HepG2 (cell line): Measurements from ENCODE around the gene CTBP1. TPM values are rescaled to one million over a fixed set of nuclear protein-coding genes. Genes with fewer than 3 reads are reported as not detected.

ENCODE experiments used
- AGO2 ChIP-seq: fragments of 200-400 bp; formaldehyde crosslinking; optimal IDR thresholded peaks from 2 replicates; pipeline ENCODE3; 2017; ENCODE audit warnings: mild to moderate bottlenecking, low read depth, low read length, moderate library complexity
- ARNTL ChIP-seq: sonication (generic); formaldehyde crosslinking; IDR thresholded peaks from 2 replicates; pipeline ENCODE4 v1.4.0; 2020; ENCODE audit warnings: mild to moderate bottlenecking, missing genetic modification reagents
- ELF3 ChIP-seq: IDR thresholded peaks from 2 replicates; pipeline ENCODE4 v1.6.1; 2016; ENCODE audit warnings: missing genetic modification reagents, missing compliant biosample characterization
- FOSL1 ChIP-seq: sonication (generic); formaldehyde crosslinking; IDR thresholded peaks from 2 replicates; pipeline ENCODE4 v1.9.0; 2021; ENCODE audit warnings: missing genetic modification reagents, borderline replicate concordance
- HES4 ChIP-seq: sonication (generic); formaldehyde crosslinking; IDR thresholded peaks from 2 replicates; pipeline ENCODE4 v1.9.0; 2021; ENCODE audit warnings: mild to moderate bottlenecking, missing genetic modification reagents, borderline replicate concordance
- HOXA3 ChIP-seq: sonication (generic); formaldehyde crosslinking; IDR thresholded peaks from 2 replicates; pipeline ENCODE4 v1.5.0; 2020; ENCODE audit warnings: missing genetic modification reagents
- KLF15 ChIP-seq: sonication (generic); formaldehyde crosslinking; IDR thresholded peaks from 2 replicates; pipeline ENCODE4 v1.8.1; 2023; ENCODE audit warnings: borderline replicate concordance, mild to moderate bottlenecking, inconsistent platforms, missing genetic modification reagents, mixed read lengths
- RNF2 ChIP-seq: fragments of 450-650 bp; conservative IDR thresholded peaks from 2 replicates; pipeline ENCODE4 v1.6.1; 2016; ENCODE audit warnings: low read depth
- SAFB2 ChIP-seq: sonication (generic); formaldehyde crosslinking; IDR thresholded peaks from 2 replicates; pipeline ENCODE4 v1.5.1; 2020; ENCODE audit warnings: missing genetic modification reagents, low read depth, mild to moderate bottlenecking, borderline replicate concordance
- TAF1 ChIP-seq: sonication (generic); formaldehyde crosslinking; IDR thresholded peaks from 2 replicates; pipeline ENCODE4 v1.4.0; 2020; ENCODE audit warnings: missing genetic modification reagents
- TAF15 ChIP-seq: fragments of 200-400 bp; formaldehyde crosslinking; IDR thresholded peaks from one replicate; pipeline ENCODE4 v1.6.1; 2018; ENCODE audit warnings: mild to moderate bottlenecking, low read depth, low read length; ENCODE audit not compliant: poor library complexity, severe bottlenecking
- ZNF235 ChIP-seq: sonication (generic); formaldehyde crosslinking; IDR thresholded peaks from 2 replicates; pipeline ENCODE4 v1.8.1; 2023; ENCODE audit warnings: mild to moderate bottlenecking, missing genetic modification reagents, borderline replicate concordance
- ZNF292 ChIP-seq: sonication (generic); formaldehyde crosslinking; IDR thresholded peaks from 2 replicates; pipeline ENCODE4 v1.8.1; 2022; ENCODE audit warnings: mild to moderate bottlenecking, low read depth, missing genetic modification reagents, borderline replicate concordance
- ZNF556 ChIP-seq: sonication (generic); formaldehyde crosslinking; IDR thresholded peaks from 2 replicates; pipeline ENCODE4 v1.4.0; 2020; ENCODE audit warnings: mild to moderate bottlenecking, missing genetic modification reagents, borderline replicate concordance
- ZNF816 ChIP-seq: sonication (generic); formaldehyde crosslinking; IDR thresholded peaks from 2 replicates; pipeline ENCODE4 v1.8.0; 2022; ENCODE audit warnings: missing genetic modification reagents, mild to moderate bottlenecking, borderline replicate concordance
- polyA plus RNA-seq, 8 experiments: library from polyadenylated mRNA; depleted of rRNA in 3 of 8; stranded (reverse) in 7 of 8; unstranded in 1 of 8; fragments of >200 nt; fragmentation: Illumina TruSeq in 4 of 8; extraction: Trizol in 4 of 8; gene quantifications; 2 replicates each; pipeline versions ENCODE4 v1.2.1 to v1.2.3, GENCODE V29; 2011 to 2016; ENCODE audit warnings: low read depth in 4 of 8, missing spikeins in 1 of 8, mixed read lengths in 1 of 8; ENCODE audit not compliant: insufficient read depth in 1 of 8
- total RNA-seq, 5 experiments: library from RNA; depleted of rRNA; stranded (reverse); fragments of >200 nt; fragmentation: Illumina TruSeq; extraction: Trizol; gene quantifications; 2 replicates each; pipeline ENCODE4 v1.2.3, GENCODE V29; 2016; ENCODE audit warnings: low read depth in 1 of 5
- TF ChIP-seq, protein P1 (sequence below): conservative IDR thresholded peaks from 2 replicates; pipeline ENCODE4 v1.6.1; 2018; ENCODE audit warnings: missing genetic modification reagents
- TF ChIP-seq, protein P2 (sequence below): sonication (generic); formaldehyde crosslinking; IDR thresholded peaks from 2 replicates; pipeline ENCODE4 v1.4.0; 2020; ENCODE audit warnings: missing genetic modification reagents, borderline replicate concordance
- TF ChIP-seq, protein P3 (sequence below): IDR thresholded peaks from 2 replicates; pipeline ENCODE4 v1.6.1; 2012; ENCODE audit warnings: inconsistent platforms
- TF ChIP-seq, protein P4 (sequence below): IDR thresholded peaks from 2 replicates; pipeline ENCODE4 v1.6.1; 2012; ENCODE audit warnings: low read length, improper control_type of control experiment
- TF ChIP-seq, protein P5 (sequence below): sonication (generic); formaldehyde crosslinking; IDR thresholded peaks from 2 replicates; pipeline ENCODE4 v1.5.0; 2020; ENCODE audit warnings: mild to moderate bottlenecking, missing genetic modification reagents, moderate library complexity

CTBP1 gene
- total and polyA plus RNA-seq, 2 of the 13 experiments (the other 11 are each of a cell fraction or from before 2014, with no cell fraction given) = 78.5 to 112 TPM

DNA sequence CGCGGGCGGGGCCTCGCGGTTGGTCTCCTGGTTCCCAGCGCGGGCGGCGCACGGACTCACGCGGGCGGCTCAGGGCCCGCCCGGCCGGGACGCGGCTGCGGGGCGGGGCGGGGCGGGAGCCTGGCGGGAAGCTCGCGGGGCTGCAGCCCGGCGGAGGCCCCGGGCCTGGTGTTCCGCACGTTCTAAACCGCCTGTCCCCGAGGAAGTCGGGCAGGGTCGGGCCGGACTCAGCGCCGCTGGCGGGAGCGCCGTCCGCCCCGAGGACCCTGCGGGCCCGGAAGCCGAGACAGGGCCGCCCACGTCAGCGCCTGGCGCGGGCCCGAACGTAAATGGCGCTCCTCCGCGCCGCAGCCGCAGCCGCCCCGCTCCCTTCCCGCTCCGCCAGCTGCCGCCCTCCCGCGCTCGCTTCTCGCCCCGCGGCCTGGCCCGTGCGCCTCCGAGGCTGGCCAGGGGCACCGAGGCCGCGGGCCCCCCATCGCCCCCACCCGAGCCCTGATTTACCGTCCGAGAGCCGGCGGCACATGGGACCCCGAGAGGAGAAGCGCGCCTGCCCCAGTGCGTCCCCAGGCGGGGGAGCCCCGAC, 309 bp upstream of the CTBP1 start (continued):
- peak; percentile 74 for TF ChIP-seq AGO2
- TF ChIP-seq TAF15 = no peak
- TF ChIP-seq TAF1 = no peak; the same call in none of the 2 replicates
- TF ChIP-seq, protein P1, sequence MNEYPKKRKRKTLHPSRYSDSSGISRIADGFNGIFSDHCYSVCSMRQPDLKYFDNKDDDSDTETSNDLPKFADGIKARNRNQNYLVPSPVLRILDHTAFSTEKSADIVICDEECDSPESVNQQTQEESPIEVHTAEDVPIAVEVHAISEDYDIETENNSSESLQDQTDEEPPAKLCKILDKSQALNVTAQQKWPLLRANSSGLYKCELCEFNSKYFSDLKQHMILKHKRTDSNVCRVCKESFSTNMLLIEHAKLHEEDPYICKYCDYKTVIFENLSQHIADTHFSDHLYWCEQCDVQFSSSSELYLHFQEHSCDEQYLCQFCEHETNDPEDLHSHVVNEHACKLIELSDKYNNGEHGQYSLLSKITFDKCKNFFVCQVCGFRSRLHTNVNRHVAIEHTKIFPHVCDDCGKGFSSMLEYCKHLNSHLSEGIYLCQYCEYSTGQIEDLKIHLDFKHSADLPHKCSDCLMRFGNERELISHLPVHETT = peak; percentile 44; the same call in 1 of the 2 replicates
- 0 out of 2 replicates have a peak, but pooled peaks have one; percentile 33 for TF ChIP-seq ZNF556 (CRISPR knock-in tag)
- peak; percentile 82 for TF ChIP-seq HES4
- TF ChIP-seq, protein P2, sequence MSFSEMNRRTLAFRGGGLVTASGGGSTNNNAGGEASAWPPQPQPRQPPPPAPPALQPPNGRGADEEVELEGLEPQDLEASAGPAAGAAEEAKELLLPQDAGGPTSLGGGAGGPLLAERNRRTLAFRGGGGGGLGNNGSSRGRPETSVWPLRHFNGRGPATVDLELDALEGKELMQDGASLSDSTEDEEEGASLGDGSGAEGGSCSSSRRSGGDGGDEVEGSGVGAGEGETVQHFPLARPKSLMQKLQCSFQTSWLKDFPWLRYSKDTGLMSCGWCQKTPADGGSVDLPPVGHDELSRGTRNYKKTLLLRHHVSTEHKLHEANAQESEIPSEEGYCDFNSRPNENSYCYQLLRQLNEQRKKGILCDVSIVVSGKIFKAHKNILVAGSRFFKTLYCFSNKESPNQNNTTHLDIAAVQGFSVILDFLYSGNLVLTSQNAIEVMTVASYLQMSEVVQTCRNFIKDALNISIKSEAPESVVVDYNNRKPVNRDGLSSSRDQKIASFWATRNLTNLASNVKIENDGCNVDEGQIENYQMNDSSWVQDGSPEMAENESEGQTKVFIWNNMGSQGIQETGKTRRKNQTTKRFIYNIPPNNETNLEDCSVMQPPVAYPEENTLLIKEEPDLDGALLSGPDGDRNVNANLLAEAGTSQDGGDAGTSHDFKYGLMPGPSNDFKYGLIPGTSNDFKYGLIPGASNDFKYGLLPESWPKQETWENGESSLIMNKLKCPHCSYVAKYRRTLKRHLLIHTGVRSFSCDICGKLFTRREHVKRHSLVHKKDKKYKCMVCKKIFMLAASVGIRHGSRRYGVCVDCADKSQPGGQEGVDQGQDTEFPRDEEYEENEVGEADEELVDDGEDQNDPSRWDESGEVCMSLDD = peak; percentile 22; the same call in 1 of the 2 replicates
- TF ChIP-seq ARNTL (CRISPR knock-in tag) = peak; percentile 9; the same call in 1 of the 2 replicates
- TF ChIP-seq FOSL1 (CRISPR knock-in tag) = no peak
- TF ChIP-seq, protein P3, sequence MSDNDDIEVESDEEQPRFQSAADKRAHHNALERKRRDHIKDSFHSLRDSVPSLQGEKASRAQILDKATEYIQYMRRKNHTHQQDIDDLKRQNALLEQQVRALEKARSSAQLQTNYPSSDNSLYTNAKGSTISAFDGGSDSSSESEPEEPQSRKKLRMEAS = peak; percentile 72
- TF ChIP-seq ZNF292 (CRISPR knock-in tag) = no peak
- no peak for TF ChIP-seq ELF3 (CRISPR knock-in tag)
- TF ChIP-seq, protein P4, sequence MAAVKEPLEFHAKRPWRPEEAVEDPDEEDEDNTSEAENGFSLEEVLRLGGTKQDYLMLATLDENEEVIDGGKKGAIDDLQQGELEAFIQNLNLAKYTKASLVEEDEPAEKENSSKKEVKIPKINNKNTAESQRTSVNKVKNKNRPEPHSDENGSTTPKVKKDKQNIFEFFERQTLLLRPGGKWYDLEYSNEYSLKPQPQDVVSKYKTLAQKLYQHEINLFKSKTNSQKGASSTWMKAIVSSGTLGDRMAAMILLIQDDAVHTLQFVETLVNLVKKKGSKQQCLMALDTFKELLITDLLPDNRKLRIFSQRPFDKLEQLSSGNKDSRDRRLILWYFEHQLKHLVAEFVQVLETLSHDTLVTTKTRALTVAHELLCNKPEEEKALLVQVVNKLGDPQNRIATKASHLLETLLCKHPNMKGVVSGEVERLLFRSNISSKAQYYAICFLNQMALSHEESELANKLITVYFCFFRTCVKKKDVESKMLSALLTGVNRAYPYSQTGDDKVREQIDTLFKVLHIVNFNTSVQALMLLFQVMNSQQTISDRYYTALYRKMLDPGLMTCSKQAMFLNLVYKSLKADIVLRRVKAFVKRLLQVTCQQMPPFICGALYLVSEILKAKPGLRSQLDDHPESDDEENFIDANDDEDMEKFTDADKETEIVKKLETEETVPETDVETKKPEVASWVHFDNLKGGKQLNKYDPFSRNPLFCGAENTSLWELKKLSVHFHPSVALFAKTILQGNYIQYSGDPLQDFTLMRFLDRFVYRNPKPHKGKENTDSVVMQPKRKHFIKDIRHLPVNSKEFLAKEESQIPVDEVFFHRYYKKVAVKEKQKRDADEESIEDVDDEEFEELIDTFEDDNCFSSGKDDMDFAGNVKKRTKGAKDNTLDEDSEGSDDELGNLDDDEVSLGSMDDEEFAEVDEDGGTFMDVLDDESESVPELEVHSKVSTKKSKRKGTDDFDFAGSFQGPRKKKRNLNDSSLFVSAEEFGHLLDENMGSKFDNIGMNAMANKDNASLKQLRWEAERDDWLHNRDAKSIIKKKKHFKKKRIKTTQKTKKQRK = no peak
- peak; percentile 38 for TF ChIP-seq HOXA3
- TF ChIP-seq ZNF816 (CRISPR knock-in tag) = peak; percentile 57; the same call in 1 of the 2 replicates
- peak; percentile 48; the same call in 1 of the 2 replicates for TF ChIP-seq RNF2
- TF ChIP-seq SAFB2 (CRISPR knock-in tag) = 0 out of 2 replicates have a peak, but pooled peaks have one; percentile 19
- TF ChIP-seq ZNF235 (CRISPR knock-in tag) = 0 out of 2 replicates have a peak, but pooled peaks have one; percentile 49
- TF ChIP-seq KLF15 (CRISPR knock-in tag) = no peak
- TF ChIP-seq, protein P5, sequence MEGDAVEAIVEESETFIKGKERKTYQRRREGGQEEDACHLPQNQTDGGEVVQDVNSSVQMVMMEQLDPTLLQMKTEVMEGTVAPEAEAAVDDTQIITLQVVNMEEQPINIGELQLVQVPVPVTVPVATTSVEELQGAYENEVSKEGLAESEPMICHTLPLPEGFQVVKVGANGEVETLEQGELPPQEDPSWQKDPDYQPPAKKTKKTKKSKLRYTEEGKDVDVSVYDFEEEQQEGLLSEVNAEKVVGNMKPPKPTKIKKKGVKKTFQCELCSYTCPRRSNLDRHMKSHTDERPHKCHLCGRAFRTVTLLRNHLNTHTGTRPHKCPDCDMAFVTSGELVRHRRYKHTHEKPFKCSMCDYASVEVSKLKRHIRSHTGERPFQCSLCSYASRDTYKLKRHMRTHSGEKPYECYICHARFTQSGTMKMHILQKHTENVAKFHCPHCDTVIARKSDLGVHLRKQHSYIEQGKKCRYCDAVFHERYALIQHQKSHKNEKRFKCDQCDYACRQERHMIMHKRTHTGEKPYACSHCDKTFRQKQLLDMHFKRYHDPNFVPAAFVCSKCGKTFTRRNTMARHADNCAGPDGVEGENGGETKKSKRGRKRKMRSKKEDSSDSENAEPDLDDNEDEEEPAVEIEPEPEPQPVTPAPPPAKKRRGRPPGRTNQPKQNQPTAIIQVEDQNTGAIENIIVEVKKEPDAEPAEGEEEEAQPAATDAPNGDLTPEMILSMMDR = peak; percentile 9; the same call in 1 of the 2 replicates
